Vagina (tissue), 1 donor: Measurements from ENCODE around the gene TCEAL9. TPM values are rescaled to one million over a fixed set of nuclear protein-coding genes. Genes with fewer than 3 reads are reported as not detected.

ENCODE experiments used
- small RNA-seq: library from RNA; depleted of rRNA; stranded (forward); fragments of <200 nt; gene quantifications from one replicate; pipeline ENCODE3, GENCODE V24; 2016
- total RNA-seq: library from RNA; depleted of rRNA; stranded (reverse); fragments of >200 nt; gene quantifications from one replicate; pipeline ENCODE4 v1.2.3, GENCODE V29; 2016

Gene TCEAL9
- total RNA-seq, 1 donor from 2014 or later, result 52.8 TPM

Small RNAs within 50 kb of the gene (small RNA-seq; reads per million reads assigned to genes)
- not detected for gene Z92846.1

Other genes starting within 250 kb of the TCEAL9 start
- gene BEX4, start 141.4 kb upstream of the TCEAL9 start, total RNA-seq, result 32.7 TPM
- gene TCEAL8, start 101.4 kb upstream of the TCEAL9 start, total RNA-seq, result 40.3 TPM
- 0.98 TPM for gene TCEAL5, start 79.8 kb upstream of the TCEAL9 start, total RNA-seq
- 7.4 TPM for gene BEX2, start 45.5 kb upstream of the TCEAL9 start, total RNA-seq
- gene TCEAL7, start 26.3 kb upstream of the TCEAL9 start, total RNA-seq, result 15.7 TPM
- 77.8 TPM for gene BEX3, start 20.0 kb downstream of the TCEAL9 start, total RNA-seq
- 0.98 TPM for gene RAB40A, start 163.0 kb downstream of the TCEAL9 start, total RNA-seq
- 140 TPM for gene TCEAL4, start 229.0 kb downstream of the TCEAL9 start, total RNA-seq